Measurements from ENCODE around the gene SACM1L.

SACM1L gene

DNA sequence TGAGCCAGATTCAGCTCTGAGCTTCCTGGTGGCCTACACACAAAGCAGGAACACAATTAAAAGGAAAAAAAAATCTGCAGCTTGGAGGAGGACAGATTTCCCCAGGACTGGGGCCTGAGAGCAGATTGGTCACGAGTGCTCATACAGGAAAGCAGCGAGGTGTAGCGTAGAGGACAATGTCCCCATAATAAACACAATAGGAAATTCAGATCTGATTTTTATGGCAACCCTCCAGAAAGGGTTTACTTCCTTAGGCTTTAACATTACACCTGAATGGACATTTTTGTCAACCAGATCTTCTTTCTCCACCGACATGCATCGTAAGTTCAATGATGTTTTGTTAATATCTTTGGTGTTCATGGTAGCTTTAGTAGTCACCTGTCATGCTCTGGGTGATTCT lies 83.9 kb downstream of the SACM1L start:
- no peak for DNase-seq

DNA sequence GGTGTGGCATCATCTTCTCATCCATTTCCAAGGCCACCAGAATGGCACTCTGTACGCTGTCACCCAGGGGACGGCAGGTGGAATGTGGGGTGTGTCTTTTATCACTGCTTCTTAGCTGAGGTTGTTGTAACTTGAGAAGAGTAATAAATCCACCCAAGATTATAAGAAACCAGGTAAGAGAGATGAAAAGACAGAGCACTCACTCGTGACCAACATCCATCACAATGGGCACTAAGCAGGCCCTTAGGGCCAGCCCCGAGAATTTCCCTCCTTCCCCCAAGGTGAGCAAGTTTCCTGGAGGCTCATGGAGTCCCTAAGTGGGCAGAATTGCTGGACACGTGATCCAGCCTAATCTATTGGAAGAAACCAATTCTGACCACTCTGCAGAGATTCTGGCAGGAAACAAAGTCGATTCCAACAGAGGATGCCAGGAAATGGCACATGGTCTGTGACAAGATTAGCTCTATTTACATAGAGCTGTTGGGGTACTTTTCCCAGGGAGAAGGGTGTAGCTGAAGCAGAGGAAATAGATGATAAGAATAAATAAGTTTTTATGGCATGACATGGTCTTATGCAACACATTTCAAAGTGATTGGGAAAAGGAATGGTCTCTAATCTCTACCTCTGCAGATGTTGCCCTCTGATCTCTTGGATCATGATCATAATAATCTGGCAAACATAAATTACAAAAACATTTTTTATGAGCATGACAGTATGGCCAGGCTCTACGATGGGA lies 84.7 kb downstream of the SACM1L start:
- no peak for DNase-seq

DNA sequence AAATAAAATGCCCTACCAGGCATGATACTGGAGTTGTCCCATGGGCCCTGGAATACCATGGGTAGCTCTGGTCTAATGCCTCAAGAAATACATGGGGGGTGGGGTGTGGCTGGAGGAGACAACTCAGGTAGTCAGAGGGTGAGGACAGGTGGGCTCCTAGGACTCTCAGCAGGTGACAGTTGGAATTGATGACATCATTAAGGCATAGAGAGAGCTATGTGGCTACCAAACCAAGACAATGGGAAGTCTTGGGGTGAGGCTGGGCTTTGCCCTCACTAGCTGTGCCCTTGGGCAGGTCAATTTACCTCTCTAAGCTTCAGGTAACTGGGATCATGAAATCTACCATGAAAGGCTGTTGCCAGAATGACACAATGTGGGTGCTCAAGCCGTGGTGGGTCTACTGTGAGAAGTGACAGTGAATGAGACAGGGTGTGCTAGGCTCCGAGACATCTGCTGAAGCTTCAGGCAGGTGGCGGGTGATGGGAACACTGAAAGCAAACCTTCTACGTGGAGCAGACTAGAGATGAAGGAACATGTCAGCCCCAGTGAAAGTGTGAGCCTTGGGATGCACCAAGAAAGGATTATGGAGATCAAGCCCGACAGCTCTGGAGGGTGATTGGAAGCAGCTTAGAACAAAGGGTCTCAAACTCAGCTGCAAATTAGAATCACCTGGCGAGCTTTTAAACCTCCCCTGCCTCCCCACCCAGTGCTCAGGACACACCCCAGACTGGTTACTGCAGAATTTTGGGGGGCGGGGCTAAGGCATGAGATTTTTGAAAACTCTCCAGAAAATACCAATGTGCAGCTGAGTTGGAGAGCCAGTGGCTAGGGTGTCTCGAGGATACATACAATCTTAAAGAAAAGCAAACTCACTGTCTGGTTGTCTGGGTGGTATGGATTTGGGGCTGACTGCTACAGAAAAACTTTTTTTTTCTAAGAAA lies 85.7 kb downstream of the SACM1L start:
- DNase-seq: no peak

DNA sequence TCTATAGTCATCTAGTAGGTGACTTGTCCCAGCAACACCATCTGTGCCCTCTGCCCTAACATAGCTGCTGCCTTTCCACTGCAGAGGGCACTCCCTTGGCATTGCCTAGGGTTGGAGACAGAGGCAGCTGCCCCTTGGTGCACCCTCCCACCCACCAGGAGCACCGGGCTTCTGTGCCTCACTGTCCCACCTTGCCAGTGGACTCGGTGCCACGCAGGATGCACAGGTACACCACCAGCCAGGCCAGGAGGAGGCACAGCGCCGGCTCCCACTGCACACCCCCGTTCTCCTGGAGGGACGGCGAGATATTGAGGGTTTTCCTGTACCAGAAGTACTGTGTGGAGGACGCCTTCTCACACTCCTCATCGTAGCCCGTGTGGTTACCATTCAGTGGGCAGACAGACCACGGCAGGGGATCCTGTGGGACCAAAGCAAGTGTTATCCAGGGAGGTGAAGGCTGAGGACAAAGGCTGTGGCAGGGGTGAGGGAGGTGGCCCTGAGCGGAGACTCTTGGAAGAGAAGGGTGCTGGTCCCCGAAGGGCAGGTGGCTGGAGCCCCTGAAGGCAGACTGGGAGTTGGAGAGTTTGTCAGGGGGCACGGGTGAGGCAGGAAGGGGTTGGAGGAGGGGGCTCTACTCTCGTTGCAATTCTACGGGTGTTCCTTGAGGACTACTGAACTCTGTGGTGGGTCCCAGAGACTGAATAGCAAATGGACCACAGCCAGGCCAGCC lies 86.5 kb downstream of the SACM1L start:
- DNase-seq: no peak

DNA sequence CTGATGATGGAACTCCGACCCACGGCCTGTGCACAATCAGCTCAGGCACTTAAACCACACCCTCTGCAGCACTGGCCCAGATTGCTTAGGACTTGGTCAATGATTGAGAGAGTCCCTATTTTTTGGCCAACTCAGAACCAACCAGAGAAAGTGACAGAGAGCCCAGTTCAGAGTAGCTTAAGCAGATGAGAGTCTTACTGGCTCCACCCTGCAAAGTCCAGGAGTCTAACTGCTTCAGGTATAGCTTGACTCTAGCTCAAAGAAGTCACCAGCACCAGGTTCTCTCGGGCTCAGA lies 87.1 kb downstream of the SACM1L start:
- DNase-seq: no peak

DNA sequence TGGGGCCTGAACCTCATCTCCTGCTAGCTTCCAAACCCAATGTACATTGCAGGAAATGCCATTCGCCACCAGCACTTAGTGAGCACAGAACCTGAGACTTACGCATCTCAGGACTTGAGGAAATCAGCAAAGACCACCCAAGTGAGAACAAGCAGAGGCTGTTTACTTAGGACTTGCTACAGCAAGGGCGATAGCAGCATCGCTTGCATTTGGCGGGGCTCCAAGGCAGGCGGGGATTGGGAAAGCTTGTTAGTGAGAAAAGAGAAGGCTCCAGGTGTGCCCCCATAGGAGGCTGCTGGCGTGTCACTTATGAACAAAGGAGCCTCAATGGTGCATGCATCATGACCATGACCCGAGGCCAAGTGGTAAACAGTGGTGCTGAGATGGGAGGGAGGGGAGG lies 87.4 kb downstream of the SACM1L start:
- DNase-seq: no peak

DNA sequence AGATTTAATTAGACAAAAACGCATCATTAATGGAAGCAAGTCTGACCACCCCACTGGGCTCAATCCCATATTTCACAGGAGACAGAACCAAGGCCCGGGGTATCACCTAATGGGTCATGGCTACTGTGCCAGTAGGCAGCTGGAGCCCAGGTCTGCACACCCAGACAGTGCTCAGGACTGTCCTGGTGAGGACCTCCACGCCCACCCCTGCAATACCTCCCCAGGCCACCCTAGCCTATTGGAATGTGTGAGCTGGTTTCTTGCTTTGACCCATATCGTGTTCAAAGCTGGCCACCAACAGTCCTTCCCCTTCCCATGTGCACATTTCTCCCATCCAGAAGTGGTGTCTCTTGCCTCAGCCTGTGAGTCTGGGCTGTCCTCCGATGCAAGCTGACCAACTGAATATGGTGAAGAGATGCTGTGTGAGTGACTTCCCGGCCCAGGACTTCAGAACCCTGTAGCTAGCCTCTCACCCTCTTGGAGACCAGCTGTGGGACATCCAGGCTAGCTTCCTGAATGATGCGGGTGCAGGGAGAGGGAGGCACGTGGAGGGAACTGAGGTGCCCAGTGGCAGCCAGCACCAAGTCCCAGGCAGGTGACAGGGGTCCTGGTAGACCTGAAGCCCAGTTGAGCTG lies 88.0 kb downstream of the SACM1L start:
- no peak for DNase-seq

DNA sequence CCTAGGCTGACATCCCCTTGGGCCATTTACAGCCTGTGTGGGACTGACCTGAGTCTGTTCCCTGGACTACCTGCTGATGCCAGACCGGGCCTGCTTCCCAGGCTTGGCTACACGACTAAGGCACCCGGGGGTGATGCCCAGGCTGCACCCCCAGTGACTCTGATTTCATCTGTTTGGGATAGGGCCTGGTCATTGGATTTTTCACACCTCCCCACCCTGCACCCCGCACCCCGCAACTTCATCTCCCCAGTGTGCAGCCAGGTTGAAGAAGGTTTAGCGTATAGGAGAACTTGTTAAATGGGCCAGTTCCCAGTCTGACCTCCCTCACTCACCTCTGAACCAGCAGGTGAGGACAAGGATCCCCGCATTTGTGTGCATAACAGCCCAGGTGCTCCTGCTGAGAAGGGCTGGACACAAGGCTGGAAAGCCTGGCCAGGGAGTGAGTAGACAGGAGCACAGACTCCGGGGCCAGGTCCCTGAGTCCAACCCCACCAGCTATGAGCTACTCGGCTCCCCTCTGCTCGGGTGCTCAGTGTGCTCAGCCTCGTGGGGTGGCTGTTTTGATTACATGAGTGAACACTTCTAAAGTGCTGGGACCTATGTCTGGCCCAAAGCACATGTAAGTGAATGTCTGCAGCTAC lies 88.7 kb downstream of the SACM1L start:
- DNase-seq: no peak

DNA sequence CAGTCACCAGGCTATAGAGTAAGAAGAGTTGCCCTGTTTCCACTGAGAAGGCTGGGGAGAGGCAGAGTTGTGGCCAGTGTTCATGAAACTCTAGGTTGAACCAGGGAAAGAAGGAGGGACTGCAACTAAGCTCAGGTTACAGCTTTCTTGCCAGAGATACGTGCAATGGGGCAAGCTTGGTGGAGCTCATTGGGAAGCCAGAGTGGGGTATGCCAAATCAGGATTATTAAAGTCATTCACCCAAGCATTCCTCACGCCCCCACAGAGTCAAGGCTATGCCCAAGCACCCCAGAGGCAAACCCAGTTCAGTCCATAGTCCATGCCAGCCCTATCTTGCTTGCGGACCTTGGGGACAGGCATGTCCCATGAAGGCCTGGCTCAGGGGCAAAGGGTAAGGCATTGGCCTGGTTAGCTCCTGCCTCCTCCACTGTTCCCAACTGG lies 89.6 kb downstream of the SACM1L start:
- DNase-seq: no peak

DNA sequence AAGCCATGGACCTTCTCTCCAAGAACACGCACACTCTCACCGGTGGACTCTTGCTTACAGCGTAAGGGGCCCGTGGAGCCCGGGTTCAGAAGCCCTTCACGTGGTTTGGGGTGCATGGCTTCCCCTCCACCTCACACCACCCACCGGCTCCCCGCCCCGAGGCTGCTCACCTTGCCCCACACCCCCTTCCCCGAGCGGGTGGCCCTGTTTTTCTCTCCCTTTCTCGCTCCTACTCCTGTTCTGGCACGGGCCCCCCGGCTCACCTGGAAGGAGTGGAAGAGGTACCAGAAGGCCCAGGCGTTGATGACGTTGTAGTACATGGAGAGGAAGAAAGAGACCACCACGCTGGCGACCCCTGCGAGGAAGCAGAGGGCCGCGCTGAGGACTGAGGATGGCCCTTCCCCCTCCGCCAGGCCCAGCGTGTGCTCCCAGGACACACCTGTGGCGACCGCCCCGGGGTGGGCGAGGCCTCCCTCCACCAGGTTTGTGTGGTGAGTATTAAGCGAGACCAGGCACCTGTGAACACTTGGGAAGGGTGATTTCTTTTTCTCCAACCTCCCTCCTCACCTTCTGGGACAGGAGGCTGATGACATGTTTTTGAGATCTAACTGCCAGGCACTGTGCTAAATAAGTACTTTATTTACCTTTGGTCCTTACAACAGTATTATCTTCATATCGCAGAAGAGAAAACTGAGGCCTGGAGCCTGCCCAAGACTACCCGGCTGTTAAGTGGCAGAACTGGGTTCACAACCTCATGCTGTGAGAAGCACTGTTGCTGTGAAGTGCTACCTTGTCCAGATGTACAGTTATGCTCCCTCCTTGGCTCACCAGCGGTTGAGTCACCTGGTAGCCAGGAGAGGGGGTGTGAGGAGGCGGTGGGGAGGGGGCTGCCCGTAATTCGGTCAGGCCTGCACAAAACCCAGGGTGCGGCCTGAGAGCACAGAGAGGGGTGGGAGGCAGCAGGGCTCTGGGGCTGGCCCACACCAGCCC lies 90.8 kb downstream of the SACM1L start:
- DNase-seq: no peak

DNA sequence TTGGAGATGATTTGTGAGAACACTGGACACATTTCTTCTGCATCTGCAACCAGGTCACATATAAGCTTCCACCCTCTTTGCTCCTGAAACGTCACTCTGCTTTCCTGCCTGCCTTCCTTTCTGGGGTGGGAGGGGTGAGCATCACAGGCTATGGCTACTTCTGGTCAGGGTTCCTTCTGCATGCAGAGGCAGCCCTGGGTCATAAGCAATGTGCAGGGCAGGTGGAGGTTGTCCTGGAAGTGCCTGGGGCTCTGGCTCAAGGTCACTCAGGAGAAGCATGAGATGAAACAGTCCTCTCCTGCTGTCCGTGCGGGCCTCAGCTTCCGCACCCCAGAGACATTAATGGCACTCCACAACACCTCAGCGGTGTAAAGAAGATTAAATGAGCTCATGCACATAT lies 92.1 kb downstream of the SACM1L start:
- no peak for DNase-seq

DNA sequence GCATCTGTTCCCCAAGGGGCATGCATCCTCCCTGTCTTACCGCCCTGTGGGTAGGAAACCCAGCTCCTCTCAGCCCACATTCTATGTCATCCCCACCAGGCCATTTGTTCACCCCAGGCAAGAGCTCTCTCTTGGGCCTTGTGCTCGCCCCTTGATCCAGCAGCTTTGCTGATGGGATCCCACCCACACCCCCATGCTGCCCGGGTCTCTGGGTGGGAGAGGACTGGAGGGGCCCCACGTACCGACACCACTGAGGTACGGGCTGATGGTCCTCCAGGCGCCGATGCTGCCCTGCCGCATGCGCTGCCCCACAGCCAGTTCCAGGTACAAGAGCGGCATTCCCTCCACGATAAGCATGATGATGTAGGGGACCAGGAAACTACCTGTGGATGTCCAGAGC lies 92.6 kb downstream of the SACM1L start:
- DNase-seq: no peak

DNA sequence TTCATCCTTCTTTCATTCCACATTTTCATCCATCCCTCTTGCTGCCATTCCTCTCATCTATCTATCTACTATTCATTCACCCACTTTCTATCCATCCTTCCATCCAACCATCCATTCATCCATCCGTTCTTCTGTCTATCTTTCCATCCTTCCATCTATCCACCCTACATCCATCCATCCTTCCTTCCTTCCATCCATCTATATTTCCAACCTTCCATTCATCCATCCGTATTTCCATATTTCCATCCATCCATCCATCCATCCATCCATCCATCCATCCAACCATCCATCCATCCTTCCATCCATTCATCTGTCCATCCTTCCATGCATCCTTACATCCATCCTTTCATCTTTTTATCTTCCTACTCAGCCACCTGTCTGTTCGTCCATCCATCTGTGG lies 93.2 kb downstream of the SACM1L start:
- no peak for DNase-seq

DNA sequence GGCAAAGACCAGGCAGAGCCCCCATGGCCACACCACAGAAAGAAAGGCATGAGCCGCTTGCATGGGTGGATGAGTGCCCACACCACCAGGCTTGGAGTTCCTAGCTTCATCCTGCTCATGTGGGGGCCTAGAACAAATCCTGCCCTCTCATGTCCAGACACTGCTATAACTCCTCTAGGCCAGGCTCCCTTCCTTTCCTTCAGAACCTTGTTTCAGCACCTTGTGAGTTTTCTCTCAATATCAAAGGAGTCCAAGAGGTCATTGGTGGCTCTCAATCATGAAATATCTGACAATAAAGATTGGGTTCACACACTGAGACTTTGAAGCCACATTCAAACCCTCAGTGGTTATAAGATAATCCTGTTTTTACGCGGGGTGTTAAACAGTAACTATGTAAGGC lies 94.5 kb downstream of the SACM1L start:
- no peak for DNase-seq

DNA sequence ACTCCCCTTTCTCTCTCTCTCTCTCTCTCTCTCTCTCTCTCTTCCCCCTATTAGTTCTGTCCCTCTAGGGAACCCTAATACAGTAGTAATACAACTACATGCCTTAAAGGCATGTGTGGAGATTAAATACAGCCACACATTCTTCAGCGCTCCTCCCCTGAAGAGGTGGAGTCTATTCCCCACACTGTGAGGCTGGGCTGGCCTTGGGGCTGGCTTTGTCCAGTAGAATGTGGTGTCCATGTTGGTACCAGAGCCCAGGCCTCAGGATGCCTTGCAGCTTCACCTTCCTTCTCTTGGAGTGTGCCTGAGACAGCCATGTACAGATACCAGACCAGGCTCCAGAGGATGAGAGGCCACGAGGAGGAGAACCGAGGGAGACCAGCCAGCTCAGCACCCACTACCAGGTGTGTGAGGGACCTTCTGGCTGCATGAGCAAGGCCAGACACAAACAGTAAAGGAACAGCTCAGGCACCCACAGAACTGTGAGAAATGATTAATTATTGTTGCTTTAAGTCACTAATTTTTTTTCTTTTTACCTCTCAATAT lies 96.5 kb downstream of the SACM1L start:
- no peak for DNase-seq

DNA sequence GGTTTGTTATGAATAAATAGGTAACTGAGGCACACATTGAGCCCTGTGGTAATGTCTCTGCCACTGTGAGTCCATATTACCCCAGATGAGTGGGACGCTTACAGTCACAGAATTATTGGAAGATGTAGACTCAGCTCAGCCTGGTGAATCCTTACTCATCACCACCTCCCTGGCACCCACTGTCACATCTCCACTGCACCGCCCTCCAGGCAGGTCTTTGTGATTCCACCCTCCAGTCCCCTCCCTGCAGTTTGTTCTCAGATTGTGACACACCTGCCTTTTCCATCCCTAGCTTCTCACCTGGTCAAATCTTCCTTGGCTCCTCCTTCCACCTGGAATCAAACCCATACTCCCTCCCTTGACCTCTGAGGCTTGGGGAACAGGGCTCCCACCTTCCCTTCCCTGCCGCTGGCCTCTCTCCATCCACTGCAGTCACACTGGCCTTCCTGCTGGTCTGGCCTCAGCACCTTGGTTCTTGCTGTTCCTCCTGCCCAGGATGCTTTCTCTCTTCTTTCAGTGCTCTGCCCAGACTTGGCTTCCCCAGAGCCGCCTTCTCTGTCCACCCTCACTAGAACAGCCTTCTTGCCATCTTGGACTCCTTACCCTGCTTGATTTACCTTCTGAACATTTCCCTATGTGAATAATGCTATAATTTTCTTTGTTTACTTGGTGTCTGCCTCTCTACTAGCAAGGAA lies 97.8 kb downstream of the SACM1L start:
- no peak for DNase-seq

DNA sequence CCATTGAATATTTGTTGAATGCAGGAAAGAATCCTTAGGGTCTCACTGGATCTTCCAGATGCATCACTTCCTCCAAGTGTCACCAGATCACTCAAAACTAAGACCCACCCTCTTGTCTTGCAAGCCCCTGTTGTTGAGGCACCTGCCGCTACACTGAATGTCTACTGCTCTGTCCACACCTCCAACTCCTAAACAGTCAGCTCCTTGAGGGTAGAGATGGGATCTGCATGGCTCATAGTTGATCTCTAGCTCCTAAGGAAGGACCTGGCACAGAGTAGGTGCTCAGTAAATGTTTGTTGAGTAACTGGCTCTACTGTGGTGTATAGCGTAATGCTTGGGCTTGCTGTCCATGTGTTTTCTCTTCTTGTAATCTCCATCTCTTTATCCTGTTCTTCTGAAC lies 98.4 kb downstream of the SACM1L start:
- DNase-seq: no peak

DNA sequence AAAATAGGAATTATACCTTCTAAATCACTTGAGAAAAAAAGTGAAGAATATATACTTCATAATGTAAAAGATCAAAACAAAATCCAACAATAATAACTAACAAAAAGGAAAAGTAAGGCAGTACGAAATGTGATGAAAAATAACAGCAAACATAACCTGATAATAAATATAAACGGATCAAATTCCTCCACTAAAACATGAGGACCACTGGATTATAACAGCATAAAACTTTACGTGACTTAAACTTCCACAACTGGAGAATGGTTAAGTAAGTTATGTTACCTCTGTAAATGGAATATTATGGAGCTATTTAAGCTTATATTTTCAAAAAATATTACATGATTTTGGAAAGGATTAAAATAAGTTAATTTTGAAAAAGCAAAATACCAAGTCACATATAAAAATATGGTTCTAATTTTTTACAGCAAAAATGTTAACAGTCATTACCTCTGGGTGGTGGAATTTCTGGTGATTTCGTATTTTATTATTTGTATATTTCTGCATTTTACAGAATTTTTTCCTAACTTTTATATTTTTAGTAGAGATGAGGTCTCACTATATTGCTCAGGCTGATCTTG lies 100.1 kb downstream of the SACM1L start:
- no peak for DNase-seq

DNA sequence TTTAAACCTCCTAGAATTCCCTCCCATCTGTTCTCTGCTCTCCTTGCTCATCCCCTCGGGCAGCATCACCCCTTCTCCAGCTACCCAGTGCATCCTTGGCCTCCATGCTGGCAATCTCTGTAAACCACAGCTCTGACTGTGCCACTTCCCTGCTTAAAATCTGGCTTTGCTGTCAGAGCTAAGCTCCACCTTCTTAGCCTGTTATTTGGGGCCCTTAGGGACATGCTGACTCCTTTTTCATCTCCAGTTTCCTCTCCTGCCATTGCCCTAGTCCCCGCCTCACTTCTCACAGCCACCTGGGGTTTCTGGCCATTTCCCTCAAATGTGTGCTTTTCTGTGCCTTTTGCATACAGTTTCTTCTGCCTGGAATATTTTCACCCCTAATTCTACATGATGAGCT lies 101.4 kb downstream of the SACM1L start:
- DNase-seq: no peak

DNA sequence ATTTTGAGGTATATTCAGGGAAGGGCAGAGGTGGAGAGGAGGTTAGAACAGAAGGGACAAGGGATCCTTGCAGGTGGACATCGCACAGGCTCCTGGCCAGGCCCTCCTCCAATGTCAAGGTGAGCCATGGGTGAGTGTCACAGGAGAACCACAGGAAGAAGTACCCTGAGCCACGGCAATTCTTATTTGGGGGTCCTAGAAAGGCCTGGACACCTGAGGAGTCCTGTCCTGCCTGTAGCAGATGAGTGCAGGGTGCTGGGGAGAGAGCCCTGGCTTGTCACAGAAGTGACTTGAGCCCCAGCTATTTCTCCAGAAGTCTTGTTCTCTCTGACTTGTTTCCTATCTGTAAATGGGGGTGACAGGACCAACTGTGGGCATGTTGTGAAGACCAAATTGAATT lies 102.8 kb downstream of the SACM1L start:
- no peak for DNase-seq

Data from activated T-cell treated with anti-CD3 and anti-CD28 coated beads for 4 hours (primary cell).